Trophoblast cell (in vitro differentiated cells and primary cell): Measurements from ENCODE around the gene PTPRN2.

Source experiments
- DNase-seq, 2 donors: peaks; one replicate each; pipeline ENCODE4 v3.0.0-alpha.2; 2016
- H2AFZ ChIP-seq: 2 replicates; pipeline ENCODE4 v1.6.1; 2013; ENCODE audit warnings: low read length, moderate library complexity, mild to moderate bottlenecking; ENCODE audit not compliant: insufficient read depth, poor library complexity
- H2AK5ac ChIP-seq: 2 replicates; pipeline ENCODE4 v1.6.1; 2013; ENCODE audit warnings: mild to moderate bottlenecking, low read length
- H2BK120ac ChIP-seq: 2 replicates; pipeline ENCODE4 v1.6.1; 2013; ENCODE audit warnings: low read length, mild to moderate bottlenecking, moderate library complexity; ENCODE audit not compliant: insufficient read depth, poor library complexity
- H2BK12ac ChIP-seq: 2 replicates; pipeline ENCODE4 v1.6.1; 2013; ENCODE audit warnings: mild to moderate bottlenecking, low read length, moderate library complexity
- H2BK5ac ChIP-seq: 2 replicates; pipeline ENCODE4 v1.6.1; 2013; ENCODE audit warnings: low read length, low read depth, moderate library complexity, mild to moderate bottlenecking; ENCODE audit not compliant: poor library complexity
- H3K14ac ChIP-seq: 2 replicates; pipeline ENCODE4 v1.6.1; 2013; ENCODE audit warnings: mild to moderate bottlenecking, low read length
- H3K18ac ChIP-seq: 2 replicates; pipeline ENCODE4 v1.6.1; 2013; ENCODE audit warnings: mild to moderate bottlenecking, low read length
- H3K23ac ChIP-seq: 2 replicates; pipeline ENCODE4 v1.6.1; 2013; ENCODE audit warnings: low read length
- H3K27ac ChIP-seq: 2 replicates; pipeline ENCODE4 v1.5.1; 2013; ENCODE audit warnings: low read depth, mild to moderate bottlenecking, inconsistent platforms, low read length, moderate library complexity
- H3K27me3 ChIP-seq: 2 replicates; pipeline ENCODE4 v1.6.1; 2013; ENCODE audit warnings: inconsistent platforms, mild to moderate bottlenecking, low read length, moderate library complexity; ENCODE audit not compliant: insufficient read depth
- H3K36me3 ChIP-seq, 2 experiments: 1 replicate in 1 of 2; 2 replicates in 1 of 2; pipeline ENCODE4 v1.6.1; 2013; ENCODE audit warnings: low read length in 2 of 2, mild to moderate bottlenecking in 2 of 2, moderate library complexity in 1 of 2; ENCODE audit not compliant: insufficient read depth in 2 of 2, control insufficient read depth in 1 of 2
- H3K4ac ChIP-seq: 2 replicates; pipeline ENCODE4 v1.6.1; 2013; ENCODE audit warnings: low read depth, mild to moderate bottlenecking, low read length, moderate library complexity
- H3K4me1 ChIP-seq, 2 experiments: 1 replicate in 1 of 2; 2 replicates in 1 of 2; pipeline ENCODE4 v1.6.1; 2013; ENCODE audit warnings: low read length in 2 of 2, mild to moderate bottlenecking in 2 of 2, moderate library complexity in 1 of 2; ENCODE audit not compliant: insufficient read depth in 2 of 2, control insufficient read depth in 1 of 2
- H3K4me2 ChIP-seq: 2 replicates; pipeline ENCODE4 v1.6.1; 2013; ENCODE audit warnings: inconsistent platforms, mild to moderate bottlenecking, low read length, moderate library complexity
- H3K4me3 ChIP-seq: 2 replicates; pipeline ENCODE4 v1.5.1; 2013; ENCODE audit warnings: mild to moderate bottlenecking, low read depth, low read length, inconsistent platforms
- H3K79me1 ChIP-seq: one replicate; pipeline ENCODE4 v1.6.1; 2013; ENCODE audit warnings: low read length
- H3K79me2 ChIP-seq: 2 replicates; pipeline ENCODE4 v1.6.1; 2013; ENCODE audit warnings: low read length, mild to moderate bottlenecking; ENCODE audit not compliant: control insufficient read depth, insufficient read depth, poor library complexity
- H3K9ac ChIP-seq: 2 replicates; pipeline ENCODE4 v1.6.1; 2013; ENCODE audit warnings: mild to moderate bottlenecking, low read length
- H3K9me3 ChIP-seq: 2 replicates; pipeline ENCODE4 v1.6.1; 2013; ENCODE audit warnings: low read depth, mild to moderate bottlenecking, control low read depth, inconsistent platforms, low read length; ENCODE audit not compliant: insufficient read depth
- H4K12ac ChIP-seq: 2 replicates; pipeline ENCODE4 v1.6.1; 2013; ENCODE audit warnings: low read depth, mild to moderate bottlenecking, low read length, moderate library complexity
- H4K8ac ChIP-seq: 2 replicates; pipeline ENCODE4 v1.6.1; 2013; ENCODE audit warnings: low read depth, mild to moderate bottlenecking, low read length, moderate library complexity
- H4K91ac ChIP-seq: one replicate; pipeline ENCODE4 v1.6.1; 2013; ENCODE audit warnings: low read depth, mild to moderate bottlenecking, low read length, moderate library complexity
- WGBS: extraction: QIAGEN DNeasy Blood & Tissue Kit; methylation state at CpG from one replicate; pipeline ENCODE4 v1.1.7; 2013; ENCODE audit warnings: missing lambda C conversion rate; ENCODE audit not compliant: insufficient read length, insufficient coverage; ENCODE audit errors: extremely low coverage; 5-methylcytosine and 5-hydroxymethylcytosine counted together

PTPRN2 gene

GRCh38 chr7:158053183-158053915 lies 534.3 kb downstream of the PTPRN2 start:
- Histone ChIP-seq H4K12ac (no peak overlapping the region), H3K79me1 (no peaks in the 10 kb centered on the region), H2BK12ac (no peak overlapping the region), H3K4me1 (no peaks in the 10 kb centered on the region), H3K4ac (no peak overlapping the region), H3K36me3 (no peaks in the 10 kb centered on the region), H3K4me3 (no peak overlapping the region), H3K9me3 (peaks cover 25% of the 10 kb centered on the region), H3K27me3 (no peaks in the 10 kb centered on the region), H3K18ac (no peak overlapping the region), H4K8ac (no peak overlapping the region), H3K23ac (no peak overlapping the region), H3K14ac (no peak overlapping the region), H2AK5ac (no peak overlapping the region), H2BK5ac (no peak overlapping the region), H3K79me2 (no peaks in the 10 kb centered on the region), H2AFZ (no peak overlapping the region), H3K4me2 (no peak overlapping the region), H4K91ac (no peak overlapping the region), H3K9ac (no peak overlapping the region), H3K27ac (no peak overlapping the region), H2BK120ac (no peak overlapping the region)
- no peak for DNase-seq
- no CpG with 5 or more reads among the region's 14 CpGs for WGBS

DNA sequence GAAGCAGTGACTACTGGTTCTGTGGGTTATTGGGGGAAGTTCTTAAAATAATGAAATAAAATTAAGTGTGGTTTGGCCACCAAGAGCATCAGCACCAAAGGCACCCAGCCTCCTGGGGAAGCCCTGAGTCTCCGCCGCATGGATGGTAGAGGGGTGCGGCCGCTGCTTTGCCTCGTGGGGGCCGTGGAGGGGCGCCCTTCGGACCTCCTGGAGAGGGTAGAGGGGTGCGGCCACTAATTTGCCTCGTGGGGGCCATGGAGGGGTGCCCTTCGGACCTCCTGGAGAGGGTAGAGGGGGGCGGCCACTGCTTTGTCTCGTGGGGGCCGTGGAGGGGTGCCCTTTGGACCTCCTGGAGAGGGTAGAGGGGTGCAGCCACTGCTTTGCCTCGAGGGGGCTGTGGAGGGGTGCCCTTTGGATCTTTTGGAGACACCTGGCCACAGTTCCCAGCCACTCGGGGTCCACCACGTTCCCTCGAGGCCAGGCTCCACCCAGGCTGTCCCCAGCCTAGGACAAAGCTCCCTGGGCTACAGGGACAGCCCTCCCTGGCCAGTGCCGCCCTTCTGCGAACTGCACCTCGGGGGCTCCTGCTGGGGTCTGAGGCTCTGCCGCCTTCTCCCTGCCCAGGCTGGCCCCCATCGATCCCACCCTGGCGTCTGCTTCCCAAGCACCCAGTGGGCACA lies 535.1 kb downstream of the PTPRN2 start:
- Histone ChIP-seq H3K36me3 (no peaks in the 10 kb centered on the region), H3K27ac (no peak overlapping the region), H3K23ac (no peak overlapping the region), H3K14ac (no peak overlapping the region), H2BK5ac (no peak overlapping the region), H3K79me1 (no peaks in the 10 kb centered on the region), H3K9me3 (peaks cover 21% of the 10 kb centered on the region), H3K27me3 (no peaks in the 10 kb centered on the region), H3K4ac (no peak overlapping the region), H3K4me2 (no peak overlapping the region), H3K4me1 (no peaks in the 10 kb centered on the region), H3K79me2 (no peaks in the 10 kb centered on the region), H4K12ac (no peak overlapping the region), H4K91ac (no peak overlapping the region), H3K18ac (no peak overlapping the region), H2AFZ (no peak overlapping the region), H2BK12ac (no peak overlapping the region), H4K8ac (no peak overlapping the region), H2BK120ac (no peak overlapping the region), H3K4me3 (no peak overlapping the region), H3K9ac (no peak overlapping the region), H2AK5ac (no peak overlapping the region)
- no CpG with 5 or more reads among the region's 24 CpGs for WGBS
- DNase-seq, result no peak

GRCh38 chr7:158051776-158052175 lies 535.8 kb downstream of the PTPRN2 start:
- no peak overlapping the region for H2AK5ac ChIP-seq
- no peaks in the 10 kb centered on the region for H3K27me3 ChIP-seq
- no peak overlapping the region for H3K23ac ChIP-seq
- H3K4ac ChIP-seq, result no peak overlapping the region
- H2BK120ac ChIP-seq, result no peak overlapping the region
- no peak overlapping the region for H3K4me2 ChIP-seq
- H2BK5ac ChIP-seq, result no peak overlapping the region
- no peak overlapping the region for H3K9ac ChIP-seq
- H3K4me1 ChIP-seq, result no peaks in the 10 kb centered on the region
- no peak overlapping the region for H2AFZ ChIP-seq
- H4K12ac ChIP-seq, result no peak overlapping the region
- DNase-seq, result no peak
- no peaks in the 10 kb centered on the region for H3K79me1 ChIP-seq
- H3K36me3 ChIP-seq, result no peaks in the 10 kb centered on the region
- no peaks in the 10 kb centered on the region for H3K79me2 ChIP-seq
- peaks cover 22% of the 10 kb centered on the region for H3K9me3 ChIP-seq
- no CpG with 5 or more reads among the region's 6 CpGs for WGBS
- no peak overlapping the region for H3K27ac ChIP-seq
- no peak overlapping the region for H4K8ac ChIP-seq
- no peak overlapping the region for H3K18ac ChIP-seq
- H2BK12ac ChIP-seq, result no peak overlapping the region
- H3K4me3 ChIP-seq, result no peak overlapping the region
- no peak overlapping the region for H4K91ac ChIP-seq
- no peak overlapping the region for H3K14ac ChIP-seq

- no peak for DNase-seq
- Histone ChIP-seq H3K9ac (no peak overlapping the region), H3K4me2 (no peak overlapping the region), H3K4ac (no peak overlapping the region), H3K27me3 (no peaks in the 10 kb centered on the region), H2BK120ac (no peak overlapping the region), H3K4me1 (no peaks in the 10 kb centered on the region), H2BK12ac (no peak overlapping the region), H3K18ac (no peak overlapping the region), H2AFZ (no peak overlapping the region), H3K27ac (no peak overlapping the region), H3K14ac (no peak overlapping the region), H3K79me2 (no peaks in the 10 kb centered on the region), H4K12ac (no peak overlapping the region), H3K36me3 (no peaks in the 10 kb centered on the region), H4K8ac (no peak overlapping the region), H3K23ac (no peak overlapping the region), H2BK5ac (no peak overlapping the region), H3K4me3 (no peak overlapping the region), H3K79me1 (no peaks in the 10 kb centered on the region), H4K91ac (no peak overlapping the region), H2AK5ac (no peak overlapping the region), H3K9me3 (peaks cover 15% of the 10 kb centered on the region)
- WGBS, result no CpG with 5 or more reads among the region's 10 CpGs
Observed at GRCh38 chr7:158050978-158051651, 536.5 kb downstream of the PTPRN2 start.
